Breast epithelium (tissue), 4 donors: ENCODE data around the gene PISD. TPM values are rescaled to one million over a fixed set of nuclear protein-coding genes. Genes with fewer than 3 reads are reported as not detected.

Experiments used
- DNase-seq, 2 donors: peaks; one replicate each; pipeline ENCODE4 v3.0.0-alpha.2; 2019; ENCODE audit warnings: low spot score in 2 of 2
- H3K27ac ChIP-seq, 2 donors: fragments of 200-600 bp; sonication (generic) in 1 of 2; one replicate each; pipeline ENCODE4 v1.5.1; 2016 to 2019; ENCODE audit warnings: mild to moderate bottlenecking in 1 of 2
- H3K27me3 ChIP-seq, 2 donors: fragments of 200-600 bp; sonication (generic) in 1 of 2; one replicate each; pipeline versions ENCODE4 v1.5.1 to v1.6.0; 2017 to 2019; ENCODE audit warnings: control low read depth in 1 of 2, mild to moderate bottlenecking in 1 of 2
- H3K36me3 ChIP-seq: fragments of 200-600 bp; one replicate; pipeline ENCODE4 v1.5.1; 2019
- H3K4me1 ChIP-seq, 2 donors: fragments of 200-600 bp; sonication (generic); one replicate each; pipeline ENCODE4 v1.5.1; 2016 to 2019; ENCODE audit warnings: control low read depth in 1 of 2
- H3K4me3 ChIP-seq, 3 donors: fragments of 200-600 bp; sonication (generic); 1 replicate in 2 of 3; 2 replicates in 1 of 3; pipeline ENCODE4 v1.5.1; 2016 to 2019; ENCODE audit warnings: mild to moderate bottlenecking in 3 of 3, moderate library complexity in 2 of 3
- H3K9me3 ChIP-seq, 2 donors: fragments of 200-600 bp; sonication (generic) in 1 of 2; one replicate each; pipeline ENCODE4 v1.5.1; 2016 to 2019; ENCODE audit warnings: control low read depth in 1 of 2
- CTCF ChIP-seq, 3 donors: fragments of 450-650 bp; IDR thresholded peaks; one replicate each; pipeline ENCODE4 v1.5.1; 2016 to 2017; ENCODE audit warnings: antibody characterized with exemption in 3 of 3, mild to moderate bottlenecking in 3 of 3, moderate library complexity in 3 of 3
- POLR2A ChIP-seq: fragments of 450-650 bp; IDR thresholded peaks from one replicate; pipeline ENCODE4 v1.6.1; 2016; ENCODE audit warnings: antibody characterized with exemption, mild to moderate bottlenecking, moderate library complexity
- POLR2AphosphoS5 ChIP-seq, 3 donors: sonication (generic); formaldehyde crosslinking; IDR thresholded peaks; one replicate each; pipeline ENCODE4 v1.6.1; 2017; ENCODE audit warnings: antibody characterized with exemption in 3 of 3
- intact Hi-C: fragments of 100-400 bp; cut with DNase I; formaldehyde crosslinking; loops from one replicate; pipeline ENCODE4 v1.15.1; 2023; ENCODE audit warnings: low total_unique reads
- total RNA-seq, 3 donors: library from RNA; depleted of rRNA; stranded (reverse); fragments of >200 nt; gene quantifications; one replicate each; pipeline ENCODE4 v1.1.0, GENCODE V29; 2016

PISD gene
- total RNA-seq, 3 donors from 2014 or later = 49.6 to 58.7 (median 57.0) TPM

DNA sequence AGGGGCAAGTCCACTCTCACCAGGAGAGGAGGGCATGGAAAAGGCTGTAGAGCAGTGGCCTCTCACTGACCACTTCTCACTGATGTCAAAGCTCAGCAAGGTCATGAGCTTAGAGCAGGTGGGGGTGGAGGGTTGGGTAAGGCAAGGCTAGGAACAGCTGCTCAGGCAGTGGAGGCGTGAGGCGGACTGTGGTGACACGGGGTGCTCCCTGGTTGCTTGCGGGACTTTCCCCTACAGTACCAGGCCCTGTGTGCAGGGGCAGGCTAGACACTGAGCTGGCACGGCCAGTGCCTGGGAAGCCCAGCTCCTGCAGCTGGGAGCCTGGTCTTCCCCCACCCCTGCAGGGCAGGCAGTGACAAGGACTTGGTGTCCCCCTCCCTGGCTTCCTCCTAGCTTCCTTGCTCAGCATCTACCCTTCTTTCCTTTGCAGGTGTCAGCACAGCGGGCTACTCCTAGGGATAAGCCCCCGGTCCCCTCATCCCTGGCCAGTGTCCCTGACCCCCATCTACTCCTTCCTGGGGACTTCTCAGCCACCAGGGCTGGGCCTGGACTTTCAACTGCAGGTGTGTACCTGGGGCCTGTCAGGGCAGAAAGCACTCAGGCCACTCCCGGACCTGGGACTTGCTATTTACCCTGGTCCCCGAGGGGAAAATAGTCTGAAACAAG is 45.6 kb downstream of the PISD start:
- TF ChIP-seq CTCF (IDR thresholded peaks at IDR 0.05) (no peak), POLR2AphosphoS5 (IDR thresholded peaks at IDR 0.05) (no peak), POLR2A (no peak)
- Histone ChIP-seq H3K4me1 (peaks cover 0 to 6% of the 10 kb centered on the region in 2 donors), H3K27me3 (no peaks in the 10 kb centered on the region), H3K9me3 (no peaks in the 10 kb centered on the region), H3K36me3 (peaks cover 3% of the 10 kb centered on the region), H3K27ac (peak overlapping the region in 1 of 2 donors; percentile 71), H3K4me3 (no peak overlapping the region)
- intact Hi-C loops = no loop called here
- no peak for DNase-seq

DNA sequence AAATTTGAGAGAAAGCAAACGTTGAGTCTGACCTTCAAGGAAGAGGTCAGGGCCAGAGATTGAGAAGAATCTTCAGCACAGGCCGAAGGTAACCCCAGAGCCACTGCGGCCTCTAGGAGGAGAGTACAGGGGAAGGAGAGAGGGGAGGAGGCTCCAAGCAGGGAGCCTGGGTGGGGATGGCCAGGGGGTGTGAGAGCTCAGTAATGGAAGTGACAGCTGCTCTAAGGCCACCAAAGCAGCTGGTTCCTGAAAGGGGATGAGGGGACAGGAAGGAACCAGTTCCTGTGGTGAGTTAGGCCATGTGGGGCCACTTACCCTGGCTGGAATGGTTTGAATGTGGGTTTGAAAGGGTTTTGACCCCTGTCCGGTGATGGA is 46.1 kb downstream of the PISD start:
- H3K9me3 ChIP-seq = no peaks in the 10 kb centered on the region
- intact Hi-C loops = no loop called here
- DNase-seq = no peak
- peaks cover 0 to 6% of the 10 kb centered on the region in 2 donors for H3K4me1 ChIP-seq
- no peaks in the 10 kb centered on the region for H3K27me3 ChIP-seq
- H3K36me3 ChIP-seq = peaks cover 3% of the 10 kb centered on the region
- H3K4me3 ChIP-seq = no peak overlapping the region
- TF ChIP-seq POLR2AphosphoS5 (IDR thresholded peaks at IDR 0.05) (no peak), CTCF (IDR thresholded peaks at IDR 0.05) (no peak), POLR2A (no peak)
- peak overlapping the region in 1 of 2 donors; percentile 71 for H3K27ac ChIP-seq

DNA sequence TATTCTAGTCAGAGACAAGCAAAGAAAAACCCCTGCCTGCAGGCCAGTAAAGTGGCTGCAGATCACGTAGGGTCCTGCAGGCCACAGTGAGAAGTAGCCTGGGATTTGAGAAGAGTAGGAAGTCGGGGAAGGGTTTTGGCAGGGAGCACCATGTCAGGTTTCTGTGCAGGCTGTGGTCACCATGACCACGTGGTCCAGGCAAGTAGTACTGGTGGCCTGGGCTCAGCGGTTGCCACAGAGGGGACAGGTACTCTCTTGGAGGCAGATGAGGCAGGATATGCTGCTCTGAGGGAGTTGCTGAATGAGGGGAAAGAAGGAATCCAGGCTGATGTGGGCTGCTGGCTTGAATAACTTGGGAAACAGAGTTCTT is 46.5 kb downstream of the PISD start:
- Histone ChIP-seq H3K4me1 (peaks cover 0 to 6% of the 10 kb centered on the region in 2 donors), H3K27me3 (no peaks in the 10 kb centered on the region), H3K36me3 (peaks cover 3% of the 10 kb centered on the region), H3K27ac (peak overlapping the region in 1 of 2 donors; percentile 71), H3K9me3 (no peaks in the 10 kb centered on the region), H3K4me3 (no peak overlapping the region)
- intact Hi-C loops = no loop called here
- DNase-seq = no peak
- no peak for TF ChIP-seq POLR2AphosphoS5 (IDR thresholded peaks at IDR 0.05)
- no peak for TF ChIP-seq CTCF (IDR thresholded peaks at IDR 0.05)
- no peak for TF ChIP-seq POLR2A

GRCh38 chr22:31614781-31615490 is 47.1 kb downstream of the PISD start:
- DNase-seq = no peak
- intact Hi-C loops = no loop called here
- Histone ChIP-seq H3K4me3 (no peak overlapping the region), H3K36me3 (peaks cover 3% of the 10 kb centered on the region), H3K27ac (peak overlapping the region; percentile 21 to 71), H3K9me3 (no peaks in the 10 kb centered on the region), H3K4me1 (peaks cover 0 to 6% of the 10 kb centered on the region in 2 donors), H3K27me3 (no peaks in the 10 kb centered on the region)
- TF ChIP-seq POLR2A (no peak), POLR2AphosphoS5 (IDR thresholded peaks at IDR 0.05) (no peak), CTCF (IDR thresholded peaks at IDR 0.05) (no peak)

DNA sequence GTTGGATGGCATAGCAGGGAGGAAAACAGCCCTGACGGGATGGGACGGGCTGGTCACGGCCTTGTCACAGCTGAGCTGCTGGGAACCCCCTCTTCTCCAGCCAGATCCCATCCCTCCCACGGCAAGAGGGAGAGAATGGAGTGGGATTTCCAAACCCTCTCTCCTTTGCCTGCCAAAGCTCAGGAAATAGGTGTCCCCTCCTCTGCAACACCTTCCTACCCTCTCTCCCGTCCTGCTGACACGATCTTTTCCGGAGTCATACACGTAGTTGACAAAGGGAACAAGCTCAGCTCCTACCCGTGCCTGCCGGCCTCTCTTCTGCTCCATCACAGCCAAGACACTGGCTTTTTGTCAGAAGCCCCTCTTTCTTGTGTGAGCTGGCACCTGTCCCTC is 48.1 kb downstream of the PISD start:
- Histone ChIP-seq H3K36me3 (peaks cover 3% of the 10 kb centered on the region), H3K27me3 (no peaks in the 10 kb centered on the region), H3K4me3 (no peak overlapping the region), H3K9me3 (no peaks in the 10 kb centered on the region), H3K27ac (peak overlapping the region in 1 of 2 donors; percentile 71), H3K4me1 (peaks cover 0 to 6% of the 10 kb centered on the region in 2 donors)
- intact Hi-C loops = no loop called here
- TF ChIP-seq POLR2A (no peak), CTCF (IDR thresholded peaks at IDR 0.05) (no peak), POLR2AphosphoS5 (IDR thresholded peaks at IDR 0.05) (no peak)
- no peak for DNase-seq
